Measurements from ENCODE around the gene RBBP4.

The RBBP4 gene

GRCh38 chr1:32613472-32613871 is 37.5 kb upstream of the RBBP4 start:
- Histone ChIP-seq H4K20me1 (ENCODE audit: insufficient read depth, low read length) (no peaks in the 10 kb centered on the region), H3K27me3 (ENCODE audit: insufficient read depth, low read length, poor library complexity) (no peaks in the 10 kb centered on the region), H2AFZ (ENCODE audit: low read depth, low read length) (no peak overlapping the region), H3K36me3 (ENCODE audit: insufficient read depth, low read length) (no peaks in the 10 kb centered on the region), H3K79me2 (ENCODE audit: insufficient read depth, low read length) (no peaks in the 10 kb centered on the region), H3K4me2 (ENCODE audit: insufficient read depth, low read length) (no peak overlapping the region), H3K9ac (ENCODE audit: low read depth, low read length) (no peak overlapping the region), H3K4me1 (ENCODE audit: insufficient read depth, low read length) (no peaks in the 10 kb centered on the region), H3K4me3 (ENCODE audit: low read depth in 1 of 2, low read length in 2 of 2) (no peak overlapping the region), H3K9me3 (ENCODE audit: insufficient read depth, low read length, severe bottlenecking) (no peaks in the 10 kb centered on the region), H3K27ac (ENCODE audit: low read length) (no peak overlapping the region)
- no peak for ATAC-seq (ENCODE audit: insufficient read depth, low read depth)
- no peak for DNase-seq
- TF ChIP-seq CTCF (IDR thresholded peaks at IDR 0.05; ENCODE audit: borderline replicate concordance, extremely low read depth, low read length, poor library complexity, severe bottlenecking) (no peak), EZH2 (IDR thresholded peaks at IDR 0.05; ENCODE audit: borderline replicate concordance, low read depth, low read length, severe bottlenecking) (no peak)

- Histone ChIP-seq H3K9me3 (ENCODE audit: insufficient read depth, low read length, severe bottlenecking) (no peaks in the 10 kb centered on the region), H3K4me1 (ENCODE audit: insufficient read depth, low read length) (peaks cover 12% of the 10 kb centered on the region), H2AFZ (ENCODE audit: low read depth, low read length) (no peak overlapping the region), H4K20me1 (ENCODE audit: insufficient read depth, low read length) (no peaks in the 10 kb centered on the region), H3K27ac (ENCODE audit: low read length) (no peak overlapping the region), H3K36me3 (ENCODE audit: insufficient read depth, low read length) (peaks cover 8% of the 10 kb centered on the region; the same call in 1 of the 2 replicates), H3K79me2 (ENCODE audit: insufficient read depth, low read length) (no peaks in the 10 kb centered on the region), H3K4me2 (ENCODE audit: insufficient read depth, low read length) (no peak overlapping the region), H3K27me3 (ENCODE audit: insufficient read depth, low read length, poor library complexity) (no peaks in the 10 kb centered on the region), H3K4me3 (ENCODE audit: low read depth in 1 of 2, low read length in 2 of 2) (no peak overlapping the region), H3K9ac (ENCODE audit: low read depth, low read length) (no peak overlapping the region)
- ATAC-seq (ENCODE audit: insufficient read depth, low read depth) = peak; percentile 43; the same call in 1 of the 3 replicates
- no peak for DNase-seq
- no peak for TF ChIP-seq EZH2 (IDR thresholded peaks at IDR 0.05; ENCODE audit: borderline replicate concordance, low read depth, low read length, severe bottlenecking)
- TF ChIP-seq CTCF (IDR thresholded peaks at IDR 0.05; ENCODE audit: borderline replicate concordance, extremely low read depth, low read length, poor library complexity, severe bottlenecking) = no peak
Measured at GRCh38 chr1:32618673-32619221, 32.3 kb upstream of the RBBP4 start.

GRCh38 chr1:32619701-32620485 is 31.1 kb upstream of the RBBP4 start:
- peaks cover 8% of the 10 kb centered on the region; the same call in 1 of the 2 replicates for H3K36me3 ChIP-seq (ENCODE audit: insufficient read depth, low read length)
- no peaks in the 10 kb centered on the region for H4K20me1 ChIP-seq (ENCODE audit: insufficient read depth, low read length)
- peaks cover 19% of the 10 kb centered on the region for H3K4me1 ChIP-seq (ENCODE audit: insufficient read depth, low read length)
- no peaks in the 10 kb centered on the region for H3K79me2 ChIP-seq (ENCODE audit: insufficient read depth, low read length)
- no peaks in the 10 kb centered on the region for H3K27me3 ChIP-seq (ENCODE audit: insufficient read depth, low read length, poor library complexity)
- TF ChIP-seq CTCF (IDR thresholded peaks at IDR 0.05; ENCODE audit: borderline replicate concordance, extremely low read depth, low read length, poor library complexity, severe bottlenecking) = peak; percentile 22
- TF ChIP-seq EZH2 (IDR thresholded peaks at IDR 0.05; ENCODE audit: borderline replicate concordance, low read depth, low read length, severe bottlenecking) = no peak
- no peak overlapping the region for H3K27ac ChIP-seq (ENCODE audit: low read length)
- H3K9ac ChIP-seq (ENCODE audit: low read depth, low read length) = no peak overlapping the region
- no peak overlapping the region for H2AFZ ChIP-seq (ENCODE audit: low read depth, low read length)
- no peak for ATAC-seq (ENCODE audit: insufficient read depth, low read depth)
- no peak overlapping the region for H3K4me2 ChIP-seq (ENCODE audit: insufficient read depth, low read length)
- no peaks in the 10 kb centered on the region for H3K9me3 ChIP-seq (ENCODE audit: insufficient read depth, low read length, severe bottlenecking)
- no peak overlapping the region for H3K4me3 ChIP-seq (ENCODE audit: low read depth in 1 of 2, low read length in 2 of 2)
- no peak for DNase-seq
